Esophagus (tissue), 2 donors: Measurements from ENCODE around the gene ZC3H15. TPM values are rescaled to one million over a fixed set of nuclear protein-coding genes. Genes with fewer than 3 reads are reported as not detected.
"Not testable (repeated sequence)": the region's sequence is repeated elsewhere in the genome, so short reads cannot be mapped to it uniquely, and the experiment has no call there.

Experiments
- H3K27ac ChIP-seq, 2 donors: one replicate each; pipeline ENCODE4 v1.5.1; 2013; ENCODE audit warnings: low read depth in 2 of 2, mild to moderate bottlenecking in 2 of 2, inconsistent platforms in 1 of 2, low read length in 1 of 2, moderate library complexity in 1 of 2
- H3K27me3 ChIP-seq, 2 donors: one replicate each; pipeline ENCODE4 v1.6.1; 2013; ENCODE audit warnings: low read length in 2 of 2, control low read depth in 1 of 2, mild to moderate bottlenecking in 1 of 2; ENCODE audit not compliant: insufficient read depth in 2 of 2, control insufficient read depth in 1 of 2
- H3K36me3 ChIP-seq, 2 donors: one replicate each; pipeline ENCODE4 v1.6.1; 2013; ENCODE audit warnings: low read length in 1 of 2; ENCODE audit not compliant: control insufficient read depth in 2 of 2, insufficient read depth in 2 of 2
- H3K4me1 ChIP-seq, 2 donors: one replicate each; pipeline ENCODE4 v1.6.1; 2013; ENCODE audit warnings: low read length in 1 of 2; ENCODE audit not compliant: control insufficient read depth in 2 of 2, insufficient read depth in 2 of 2
- H3K4me3 ChIP-seq, 2 donors: one replicate each; pipeline ENCODE4 v1.5.1; 2013; ENCODE audit warnings: low read length in 2 of 2, mild to moderate bottlenecking in 2 of 2, low read depth in 1 of 2, moderate library complexity in 1 of 2
- H3K9me3 ChIP-seq, 2 donors: one replicate each; pipeline ENCODE4 v1.6.1; 2013; ENCODE audit warnings: mild to moderate bottlenecking in 2 of 2, low read depth in 1 of 2, low read length in 1 of 2, moderate library complexity in 1 of 2; ENCODE audit not compliant: control insufficient read depth in 2 of 2, insufficient read depth in 1 of 2
- WGBS, 2 donors: extraction: QIAGEN DNeasy Blood & Tissue Kit; methylation state at CpG; one replicate each; pipeline ENCODE4 v1.1.7; 2013; 5-methylcytosine and 5-hydroxymethylcytosine counted together
- polyA plus RNA-seq, 2 donors: library from polyadenylated mRNA; stranded (reverse); fragments of 200-250 nt; gene quantifications; one replicate each; pipeline ENCODE4 v1.2.3, GENCODE V29; 2013
- donor health status: healthy with polysubstance abuse.
- donor health status: Bipolar disorder and iron deficiency.

The ZC3H15 gene
- polyA plus RNA-seq, 2 donors: 41.0 to 51.1 TPM

GRCh38 chr2:186459009-186459408, 27.1 kb upstream of the ZC3H15 start:
- no peaks in the 10 kb centered on the region for H3K36me3 ChIP-seq
- H3K27me3 ChIP-seq: no peaks in the 10 kb centered on the region
- no peak overlapping the region for H3K4me3 ChIP-seq
- H3K9me3 ChIP-seq: no peaks in the 10 kb centered on the region
- no peak overlapping the region for H3K27ac ChIP-seq
- no peaks in the 10 kb centered on the region for H3K4me1 ChIP-seq
- WGBS, 2 donors: 77 to 80% methylated on average over 2 of the region's 2 CpGs

- 22 to 25% methylated on average over 1 of the region's 1 CpG for WGBS, 2 donors
- H3K4me3 ChIP-seq: no peak overlapping the region
- H3K9me3 ChIP-seq: no peaks in the 10 kb centered on the region
- H3K27ac ChIP-seq: no peak overlapping the region
- H3K4me1 ChIP-seq: no peaks in the 10 kb centered on the region
- no peaks in the 10 kb centered on the region for H3K27me3 ChIP-seq
- no peaks in the 10 kb centered on the region for H3K36me3 ChIP-seq
Observed at GRCh38 chr2:186460465-186460864, 25.6 kb upstream of the ZC3H15 start.

- Histone ChIP-seq H3K4me3 (no peak overlapping the region), H3K4me1 (no peaks in the 10 kb centered on the region), H3K36me3 (no peaks in the 10 kb centered on the region), H3K9me3 (no peaks in the 10 kb centered on the region), H3K27me3 (no peaks in the 10 kb centered on the region), H3K27ac (no peak overlapping the region)
Observed at GRCh38 chr2:186466743-186467142, 19.3 kb upstream of the ZC3H15 start.

- 89 to 94% methylated on average over 2 of the region's 2 CpGs for WGBS, 2 donors
- Histone ChIP-seq H3K27me3 (no peaks in the 10 kb centered on the region), H3K4me3 (no peak overlapping the region), H3K27ac (no peak overlapping the region), H3K36me3 (no peaks in the 10 kb centered on the region), H3K9me3 (no peaks in the 10 kb centered on the region), H3K4me1 (no peaks in the 10 kb centered on the region)
Observed at GRCh38 chr2:186467421-186467820, 18.6 kb upstream of the ZC3H15 start.

- not testable (repeated sequence) for H3K36me3 ChIP-seq, H3K27me3 ChIP-seq, H3K4me1 ChIP-seq, H3K9me3 ChIP-seq, H3K27ac ChIP-seq, H3K4me3 ChIP-seq
- 95 to 98% methylated on average over 14 to 45 of the region's 49 CpGs for WGBS, 2 donors
Observed at GRCh38 chr2:186472722-186473493, 13.2 kb upstream of the ZC3H15 start.

- not testable (repeated sequence) for H3K36me3 ChIP-seq, H3K9me3 ChIP-seq, H3K4me3 ChIP-seq, H3K4me1 ChIP-seq, H3K27me3 ChIP-seq, H3K27ac ChIP-seq
- 90 to 92% methylated on average over 1 of the region's 1 CpG for WGBS, 2 donors
Observed at GRCh38 chr2:186474239-186474638, 11.8 kb upstream of the ZC3H15 start.

- 85 to 90% methylated on average over 3 of the region's 3 CpGs for WGBS, 2 donors
- Histone ChIP-seq H3K36me3 (no peaks in the 10 kb centered on the region), H3K4me1 (no peaks in the 10 kb centered on the region), H3K27me3 (no peaks in the 10 kb centered on the region), H3K27ac (no peak overlapping the region), H3K4me3 (no peak overlapping the region), H3K9me3 (no peaks in the 10 kb centered on the region)
Observed at GRCh38 chr2:186477790-186478189, 8.3 kb upstream of the ZC3H15 start.

- no peaks in the 10 kb centered on the region for H3K36me3 ChIP-seq
- H3K27ac ChIP-seq: no peak overlapping the region
- WGBS, 2 donors: 57 to 89% methylated on average over 1 of the region's 1 CpG
- H3K4me3 ChIP-seq: no peak overlapping the region
- H3K9me3 ChIP-seq: no peaks in the 10 kb centered on the region
- H3K27me3 ChIP-seq: no peaks in the 10 kb centered on the region
- H3K4me1 ChIP-seq: no peaks in the 10 kb centered on the region
Observed at GRCh38 chr2:186480991-186481390, 5.1 kb upstream of the ZC3H15 start.

GRCh38 chr2:186484062-186484735, 1.9 kb upstream of the ZC3H15 start:
- Histone ChIP-seq H3K4me1 (no peaks in the 10 kb centered on the region), H3K4me3 (no peak overlapping the region), H3K36me3 (no peaks in the 10 kb centered on the region), H3K27ac (no peak overlapping the region), H3K9me3 (no peaks in the 10 kb centered on the region), H3K27me3 (no peaks in the 10 kb centered on the region)
- WGBS, 2 donors: 58 to 66% methylated on average over 6 of the region's 6 CpGs

- Histone ChIP-seq H3K4me1 (peaks cover 0 to 1% of the 10 kb centered on the region in 2 donors), H3K36me3 (no peaks in the 10 kb centered on the region), H3K4me3 (peak overlapping the region; percentile 87 to 98), H3K27me3 (no peaks in the 10 kb centered on the region), H3K9me3 (no peaks in the 10 kb centered on the region), H3K27ac (peak overlapping the region; percentile 91 to 97)
- WGBS, 2 donors: 0% methylated on average over 10 of the region's 10 CpGs
Observed at GRCh38 chr2:186485576-186485870, 537 bp upstream of the ZC3H15 start.
